ENCODE measurements around the gene KRTAP1-5.
"Not testable (repeated sequence)": the region's sequence is repeated elsewhere in the genome, so short reads cannot be mapped to it uniquely, and the experiment has no call there.

KRTAP1-5 gene

DNA sequence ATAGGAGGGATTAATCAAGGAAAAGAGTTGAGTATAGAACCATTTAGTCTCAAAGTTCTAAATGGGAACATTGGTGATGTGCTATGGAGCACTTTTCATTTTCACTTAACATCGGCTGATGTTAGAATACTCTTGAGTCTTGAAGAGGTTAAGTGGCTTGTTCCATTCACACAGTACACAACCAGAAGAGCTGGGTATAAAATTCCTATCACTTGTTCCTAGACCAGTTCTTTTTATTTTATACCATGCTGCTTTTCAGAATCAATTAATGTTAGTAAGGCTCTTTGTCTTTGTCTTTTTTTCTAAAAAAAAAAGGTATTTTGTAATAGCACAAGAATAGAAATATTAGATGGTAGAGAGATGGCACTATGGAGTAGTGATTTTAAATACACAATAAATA is 15.9 kb upstream of the KRTAP1-5 start:
- TF ChIP-seq, protein P1, sequence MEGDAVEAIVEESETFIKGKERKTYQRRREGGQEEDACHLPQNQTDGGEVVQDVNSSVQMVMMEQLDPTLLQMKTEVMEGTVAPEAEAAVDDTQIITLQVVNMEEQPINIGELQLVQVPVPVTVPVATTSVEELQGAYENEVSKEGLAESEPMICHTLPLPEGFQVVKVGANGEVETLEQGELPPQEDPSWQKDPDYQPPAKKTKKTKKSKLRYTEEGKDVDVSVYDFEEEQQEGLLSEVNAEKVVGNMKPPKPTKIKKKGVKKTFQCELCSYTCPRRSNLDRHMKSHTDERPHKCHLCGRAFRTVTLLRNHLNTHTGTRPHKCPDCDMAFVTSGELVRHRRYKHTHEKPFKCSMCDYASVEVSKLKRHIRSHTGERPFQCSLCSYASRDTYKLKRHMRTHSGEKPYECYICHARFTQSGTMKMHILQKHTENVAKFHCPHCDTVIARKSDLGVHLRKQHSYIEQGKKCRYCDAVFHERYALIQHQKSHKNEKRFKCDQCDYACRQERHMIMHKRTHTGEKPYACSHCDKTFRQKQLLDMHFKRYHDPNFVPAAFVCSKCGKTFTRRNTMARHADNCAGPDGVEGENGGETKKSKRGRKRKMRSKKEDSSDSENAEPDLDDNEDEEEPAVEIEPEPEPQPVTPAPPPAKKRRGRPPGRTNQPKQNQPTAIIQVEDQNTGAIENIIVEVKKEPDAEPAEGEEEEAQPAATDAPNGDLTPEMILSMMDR (conservative IDR thresholded peaks at IDR 0.05; ENCODE audit: low read depth, low read length): no peak
- no peak for DNase-seq (ENCODE audit: low read depth)
- no peak overlapping the region for H3K4me3 ChIP-seq (ENCODE audit: low read length)

DNA sequence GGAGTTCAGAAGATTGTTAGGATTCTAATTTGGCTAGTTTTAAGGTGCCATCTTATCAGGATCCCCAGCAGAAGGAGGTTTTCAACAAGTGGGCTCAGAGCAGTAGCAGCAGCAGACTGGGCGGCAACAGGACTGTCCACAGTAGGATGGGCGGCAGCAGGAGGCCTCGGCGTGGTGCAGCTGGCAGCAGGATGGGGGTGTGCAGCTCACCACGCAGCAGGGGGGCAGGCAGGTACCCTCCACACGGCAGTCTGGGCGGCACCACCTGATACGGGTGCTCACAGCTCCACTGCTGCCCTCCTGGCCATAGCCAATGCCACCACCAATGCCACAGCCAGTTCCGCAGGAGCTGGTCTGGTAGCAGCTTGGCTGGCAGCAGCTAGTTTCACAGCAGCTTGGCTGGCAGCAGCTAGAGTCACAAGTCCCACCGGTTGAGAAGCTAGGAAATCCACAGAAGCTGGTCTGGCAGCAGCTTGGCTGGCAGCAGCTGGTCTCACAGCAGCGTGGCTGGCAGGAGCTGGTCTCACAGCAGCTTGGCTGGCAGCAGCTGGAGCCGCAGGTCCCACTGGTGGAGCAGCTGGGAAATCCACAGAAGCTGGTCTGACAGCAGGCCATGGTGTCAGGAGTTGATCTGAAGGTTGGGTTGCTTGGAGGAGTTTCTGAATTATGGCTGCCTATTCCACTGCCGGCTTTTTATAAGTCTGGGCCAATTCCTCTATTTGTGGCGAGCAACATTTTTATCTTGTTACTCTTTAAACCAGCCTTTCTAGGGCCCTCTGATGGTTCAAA is 14.0 kb upstream of the KRTAP1-5 start, which contains the start of gene KRTAP1-1:
KRTAP1-1 (minus strand) TSS at position 668 of the 789 bp plus-strand sequence; CDS start at position 615, 53 bp downstream.
- H3K4me3 ChIP-seq (ENCODE audit: low read length); DNase-seq (ENCODE audit: low read depth): not testable (repeated sequence)

DNA sequence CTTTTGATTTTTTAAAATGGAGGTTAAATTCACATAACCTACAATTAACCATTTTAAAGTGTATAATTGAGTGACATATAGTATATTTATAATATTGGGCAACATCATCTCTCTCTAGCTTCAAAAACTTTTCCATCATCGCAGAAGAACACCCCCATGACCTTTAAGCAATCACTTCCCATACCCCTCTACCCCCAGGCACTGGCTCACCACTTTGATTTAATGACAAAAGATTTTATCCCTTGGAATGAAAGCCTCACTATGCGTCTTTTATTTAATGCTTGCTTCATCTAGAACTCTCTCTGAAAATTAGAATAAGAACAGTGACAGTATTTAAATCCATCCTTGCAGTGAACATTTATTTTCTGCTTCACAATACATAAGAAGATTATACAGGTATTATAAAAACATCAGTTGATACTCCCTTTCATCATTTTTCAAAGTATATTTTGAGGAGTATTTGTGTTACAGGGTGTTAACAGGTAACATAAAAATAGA is 10.9 kb upstream of the KRTAP1-5 start:
- TF ChIP-seq, protein P1 (conservative IDR thresholded peaks at IDR 0.05; ENCODE audit: low read depth, low read length): no peak
- DNase-seq (ENCODE audit: low read depth): no peak
- H3K4me3 ChIP-seq (ENCODE audit: low read length): no peak overlapping the region

DNA sequence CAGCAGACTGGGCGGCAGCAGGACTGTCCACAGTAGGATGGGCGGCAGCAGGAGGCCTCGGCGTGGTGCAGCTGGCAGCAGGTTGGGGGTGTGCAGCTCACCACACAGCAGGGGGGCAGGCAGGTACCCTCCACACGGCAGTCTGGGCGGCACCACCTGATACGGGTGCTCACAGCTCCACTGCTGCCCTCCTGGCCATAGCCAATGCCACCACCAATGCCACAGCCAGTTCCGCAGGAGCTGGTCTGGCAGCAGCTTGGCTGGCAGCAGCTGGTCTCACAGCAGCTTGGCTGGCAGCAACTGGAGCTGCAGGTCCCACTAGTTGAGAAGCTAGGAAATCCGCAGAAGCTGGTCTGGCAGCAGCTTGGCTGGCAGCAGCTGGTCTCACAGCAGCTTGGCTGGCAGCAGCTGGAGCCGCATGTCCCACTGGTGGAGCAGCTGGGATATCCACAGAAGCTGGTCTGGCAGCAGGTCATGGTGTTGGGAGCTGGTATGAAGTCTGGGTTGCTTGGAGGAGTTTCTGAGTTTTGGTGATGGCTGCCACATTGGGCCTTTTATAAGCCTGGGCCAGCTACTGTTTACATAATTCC is 7.4 kb upstream of the KRTAP1-5 start, which contains the start of gene KRTAP1-3:
KRTAP1-3 (minus strand) TSS at position 529 of the 590 bp plus-strand sequence; CDS start at position 476, 53 bp downstream.
- H3K4me3 ChIP-seq (ENCODE audit: low read length); DNase-seq (ENCODE audit: low read depth): not testable (repeated sequence)

DNA sequence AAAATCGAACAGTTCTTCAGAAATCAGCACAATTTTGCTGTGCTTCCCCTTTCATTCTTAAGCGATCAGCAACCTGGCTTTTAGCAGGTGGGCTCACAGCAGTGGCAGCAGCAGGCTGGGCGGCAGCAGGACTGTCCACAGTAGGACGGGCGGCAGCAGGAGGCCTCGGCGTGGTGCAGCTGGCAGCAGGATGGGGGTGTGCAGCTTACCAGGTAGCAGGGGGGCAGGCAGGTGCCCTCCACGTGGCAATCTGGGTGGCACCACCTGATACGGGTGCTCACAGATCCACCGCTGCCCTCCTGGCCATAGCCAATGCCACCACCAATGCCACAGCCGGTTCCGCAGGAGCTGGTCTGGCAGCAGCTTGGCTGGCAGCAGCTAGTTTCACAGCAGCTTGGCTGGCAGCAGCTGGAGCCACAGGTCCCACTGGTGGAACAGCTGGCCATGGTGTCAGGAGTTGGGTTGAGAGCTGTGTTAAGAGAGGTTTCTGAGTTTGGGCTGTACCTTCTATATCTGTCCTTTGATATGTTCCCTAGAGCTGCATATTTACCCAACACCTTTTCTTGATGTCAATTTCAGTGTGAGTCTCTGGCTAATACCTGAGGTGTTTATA is 2.7 kb upstream of the KRTAP1-5 start, which contains the start of gene KRTAP1-4:
KRTAP1-4 (minus strand) TSS at position 563 of the 613 bp plus-strand sequence; CDS start at position 446, 117 bp downstream.
- DNase-seq (ENCODE audit: low read depth): no peak
- TF ChIP-seq, protein P1 (conservative IDR thresholded peaks at IDR 0.05; ENCODE audit: low read depth, low read length): no peak
- no peak within 1 kb of the TSS for H3K4me3 ChIP-seq (ENCODE audit: low read length)

DNA sequence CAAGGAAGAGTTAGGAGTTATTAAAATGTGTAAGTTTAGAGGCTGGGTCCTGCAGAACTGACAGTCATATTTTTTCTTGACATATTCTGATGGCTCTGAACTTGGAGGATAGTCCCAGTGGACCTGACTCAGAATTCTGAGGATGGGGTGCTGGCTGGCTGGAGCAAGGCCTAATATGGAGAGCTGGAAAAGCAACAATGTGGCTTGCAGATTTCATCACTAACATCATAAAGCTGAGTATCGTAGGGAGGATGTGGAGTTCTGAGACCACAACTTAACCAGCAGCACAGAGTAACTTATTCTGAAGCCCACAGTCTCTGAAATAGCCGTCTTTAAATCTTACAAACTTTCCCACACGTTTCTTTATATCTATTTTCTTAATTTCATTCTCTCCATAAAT is 2.3 kb downstream of the KRTAP1-5 start:
- H3K4me3 ChIP-seq (ENCODE audit: low read length): no peak overlapping the region
- DNase-seq (ENCODE audit: low read depth): no peak
- TF ChIP-seq, protein P1 (conservative IDR thresholded peaks at IDR 0.05; ENCODE audit: low read depth, low read length): no peak

DNA sequence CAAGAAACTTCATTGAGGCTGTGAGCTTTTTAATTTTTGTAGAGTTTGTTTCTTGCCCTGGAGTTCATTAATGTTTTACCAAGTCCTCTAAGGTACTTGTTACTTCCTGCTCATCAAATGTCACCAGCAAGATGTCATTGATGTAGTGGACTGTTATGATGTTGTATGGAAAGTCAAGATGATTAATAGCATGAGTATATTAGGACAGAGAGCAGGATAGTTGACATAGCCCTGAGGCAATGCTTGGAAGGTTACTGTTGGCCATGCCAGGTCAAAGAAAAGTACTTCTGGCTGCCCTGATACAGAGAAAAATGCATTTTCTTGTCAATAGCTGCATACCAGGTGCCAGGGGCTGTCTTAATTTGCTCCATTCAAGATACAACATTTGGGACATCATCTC is 6.7 kb downstream of the KRTAP1-5 start:
- TF ChIP-seq, protein P1 (conservative IDR thresholded peaks at IDR 0.05; ENCODE audit: low read depth, low read length): no peak
- no peak overlapping the region for H3K4me3 ChIP-seq (ENCODE audit: low read length)
- no peak for DNase-seq (ENCODE audit: low read depth)

Data from retinal pigment epithelial cell (primary cell).